ENCODE measurements around the gene KMT5B. TPM values are rescaled to one million over a fixed set of nuclear protein-coding genes. Genes with fewer than 3 reads are reported as not detected.

Gene KMT5B
- total RNA-seq, 1 experiment from 2014 or later: 39.2 TPM

DNA sequence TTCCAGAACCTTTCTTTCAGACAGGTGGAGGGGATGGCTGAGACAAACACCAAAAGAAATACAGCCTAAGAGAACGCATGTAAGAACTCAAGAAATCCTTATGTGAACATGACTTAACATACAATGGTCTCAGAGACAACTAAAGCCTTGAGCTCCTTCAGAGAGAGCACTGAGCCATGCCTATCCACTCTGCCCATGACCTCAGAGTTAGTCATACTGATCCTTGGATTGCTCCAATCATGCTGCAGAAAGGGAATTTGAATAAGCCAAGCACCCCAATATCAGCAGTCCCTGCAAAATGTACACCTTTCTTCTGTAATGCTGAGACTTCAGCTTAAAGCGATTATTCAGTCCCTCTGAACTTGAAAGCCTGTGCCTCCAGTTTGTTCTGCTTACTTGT is 48.7 kb downstream of the KMT5B start:
- no peak for DNase-seq
- H3K36me3 Mint-ChIP-seq (ENCODE audit: insufficient read depth, unreplicated experiment): peaks cover 25% of the 10 kb centered on the region
- BruUV-seq (replicated peaks): no TSS peak

DNA sequence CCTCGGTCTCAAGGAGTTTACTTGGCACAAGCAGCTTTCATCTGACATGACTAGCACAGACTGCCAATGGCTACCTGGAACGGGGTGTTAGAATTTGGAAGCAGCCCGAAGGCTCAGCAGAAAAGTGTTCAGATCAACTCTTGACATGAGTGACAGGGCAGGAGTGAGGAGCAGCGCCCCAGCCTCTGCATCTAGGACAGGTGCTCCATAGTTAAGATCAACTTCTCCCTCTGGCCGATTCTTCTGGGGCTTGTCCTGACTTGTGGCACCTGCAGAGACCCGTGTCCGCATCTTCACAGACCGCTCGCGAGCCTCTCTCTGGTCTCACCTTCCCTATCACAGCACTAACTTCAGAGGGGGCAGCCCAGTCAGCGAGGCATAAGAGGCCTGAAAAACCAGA is 49.4 kb downstream of the KMT5B start:
- H3K4me3 Mint-ChIP-seq (ENCODE audit: low read depth, unreplicated experiment): no peak overlapping the region
- no TSS peak for BruUV-seq (replicated peaks)
- no peaks in the 10 kb centered on the region for H3K9me3 Mint-ChIP-seq (ENCODE audit: low read depth, unreplicated experiment)
- no peaks in the 10 kb centered on the region for H3K27me3 Mint-ChIP-seq (ENCODE audit: unreplicated experiment)
- DNase-seq: no peak
- no peak overlapping the region for H3K27ac Mint-ChIP-seq (ENCODE audit: unreplicated experiment)
- TF ChIP-seq, protein P1, sequence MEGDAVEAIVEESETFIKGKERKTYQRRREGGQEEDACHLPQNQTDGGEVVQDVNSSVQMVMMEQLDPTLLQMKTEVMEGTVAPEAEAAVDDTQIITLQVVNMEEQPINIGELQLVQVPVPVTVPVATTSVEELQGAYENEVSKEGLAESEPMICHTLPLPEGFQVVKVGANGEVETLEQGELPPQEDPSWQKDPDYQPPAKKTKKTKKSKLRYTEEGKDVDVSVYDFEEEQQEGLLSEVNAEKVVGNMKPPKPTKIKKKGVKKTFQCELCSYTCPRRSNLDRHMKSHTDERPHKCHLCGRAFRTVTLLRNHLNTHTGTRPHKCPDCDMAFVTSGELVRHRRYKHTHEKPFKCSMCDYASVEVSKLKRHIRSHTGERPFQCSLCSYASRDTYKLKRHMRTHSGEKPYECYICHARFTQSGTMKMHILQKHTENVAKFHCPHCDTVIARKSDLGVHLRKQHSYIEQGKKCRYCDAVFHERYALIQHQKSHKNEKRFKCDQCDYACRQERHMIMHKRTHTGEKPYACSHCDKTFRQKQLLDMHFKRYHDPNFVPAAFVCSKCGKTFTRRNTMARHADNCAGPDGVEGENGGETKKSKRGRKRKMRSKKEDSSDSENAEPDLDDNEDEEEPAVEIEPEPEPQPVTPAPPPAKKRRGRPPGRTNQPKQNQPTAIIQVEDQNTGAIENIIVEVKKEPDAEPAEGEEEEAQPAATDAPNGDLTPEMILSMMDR (IDR thresholded peaks at IDR 0.05; ENCODE audit: unreplicated experiment): no peak
- no peaks in the 10 kb centered on the region for H3K4me1 Mint-ChIP-seq (ENCODE audit: low read depth, unreplicated experiment)
- CTCF ChIA-PET: interaction anchor here (0.8 to 1.0 kb wide), 3 partner anchors 12 to 18 kb away, joined by 3 to 4 read pairs (median 4); no protein-coding TSS in a partner anchor
- intact Hi-C loops (cut with micrococcal nuclease; ENCODE audit: unreplicated experiment): no loop called here
- peaks cover 22% of the 10 kb centered on the region for H3K36me3 Mint-ChIP-seq (ENCODE audit: insufficient read depth, unreplicated experiment)

More for the DNA sequence above, 48.7 kb downstream of the KMT5B start:
- Mint-ChIP-seq H3K27ac (ENCODE audit: unreplicated experiment) (no peak overlapping the region), H3K9me3 (ENCODE audit: low read depth, unreplicated experiment) (no peaks in the 10 kb centered on the region), H3K27me3 (ENCODE audit: unreplicated experiment) (no peaks in the 10 kb centered on the region), H3K4me3 (ENCODE audit: low read depth, unreplicated experiment) (no peak overlapping the region), H3K4me1 (ENCODE audit: low read depth, unreplicated experiment) (no peaks in the 10 kb centered on the region)
- CTCF ChIA-PET: interaction anchor here (0.8 to 1.0 kb wide), 3 partner anchors 11 to 19 kb away, joined by 3 to 4 read pairs (median 4); no protein-coding TSS in a partner anchor
- TF ChIP-seq, protein P1 (IDR thresholded peaks at IDR 0.05; ENCODE audit: unreplicated experiment): no peak
- intact Hi-C loops (cut with micrococcal nuclease; ENCODE audit: unreplicated experiment): no loop called here

- H3K36me3 Mint-ChIP-seq (ENCODE audit: insufficient read depth, unreplicated experiment): peaks cover 11% of the 10 kb centered on the region
- no TSS peak for BruUV-seq (replicated peaks)
- TF ChIP-seq, protein P1 (IDR thresholded peaks at IDR 0.05; ENCODE audit: unreplicated experiment): no peak
- no peaks in the 10 kb centered on the region for H3K4me1 Mint-ChIP-seq (ENCODE audit: low read depth, unreplicated experiment)
- no peaks in the 10 kb centered on the region for H3K9me3 Mint-ChIP-seq (ENCODE audit: low read depth, unreplicated experiment)
- DNase-seq: no peak
- H3K4me3 Mint-ChIP-seq (ENCODE audit: low read depth, unreplicated experiment): no peak overlapping the region
- H3K27ac Mint-ChIP-seq (ENCODE audit: unreplicated experiment): no peak overlapping the region
- CTCF ChIA-PET: no interaction called here
- intact Hi-C loops (cut with micrococcal nuclease; ENCODE audit: unreplicated experiment): no loop called here
- no peaks in the 10 kb centered on the region for H3K27me3 Mint-ChIP-seq (ENCODE audit: unreplicated experiment)
Measured at GRCh38 chr11:68160100-68160695, 52.9 kb downstream of the KMT5B start.

DNA sequence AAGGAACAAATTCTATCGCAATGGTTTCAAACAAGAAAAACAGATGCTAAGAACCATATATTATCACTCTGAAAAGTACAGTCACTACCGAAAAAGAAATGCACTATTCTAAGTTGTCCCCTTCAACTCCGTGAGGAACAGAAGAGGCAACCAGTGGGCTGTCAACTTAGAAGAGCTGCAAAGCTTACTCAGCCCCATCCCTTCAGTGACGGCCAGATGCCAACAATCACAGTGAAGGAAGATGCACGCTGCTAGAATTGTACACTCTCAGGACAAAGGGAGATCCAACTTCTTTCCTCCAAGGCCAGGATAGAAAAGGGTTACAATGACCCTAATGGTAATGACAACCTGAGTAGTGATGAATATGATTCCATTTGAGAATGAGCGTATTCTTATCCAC is 53.4 kb downstream of the KMT5B start:
- Mint-ChIP-seq H3K27ac (ENCODE audit: unreplicated experiment) (no peak overlapping the region), H3K4me3 (ENCODE audit: low read depth, unreplicated experiment) (no peak overlapping the region), H3K4me1 (ENCODE audit: low read depth, unreplicated experiment) (no peaks in the 10 kb centered on the region), H3K27me3 (ENCODE audit: unreplicated experiment) (no peaks in the 10 kb centered on the region), H3K36me3 (ENCODE audit: insufficient read depth, unreplicated experiment) (peaks cover 11% of the 10 kb centered on the region), H3K9me3 (ENCODE audit: low read depth, unreplicated experiment) (no peaks in the 10 kb centered on the region)
- DNase-seq: no peak
- intact Hi-C loops (cut with micrococcal nuclease; ENCODE audit: unreplicated experiment): loop anchor here (5.0 kb wide), 1 partner anchor 42 kb away; no protein-coding TSS in a partner anchor
- CTCF ChIA-PET: no interaction called here
- TF ChIP-seq, protein P1 (IDR thresholded peaks at IDR 0.05; ENCODE audit: unreplicated experiment): no peak
- BruUV-seq (replicated peaks): no TSS peak
